GM21528 (cell line): Measurements from ENCODE around the gene UBE2O.

Source experiments
- ATAC-seq: cut with Tn5 transposase; IDR thresholded peaks from one replicate; pipeline ENCODE4 v1.9.1; 2021; ENCODE audit warnings: mild to moderate bottlenecking, moderate library complexity; ENCODE audit not compliant: unreplicated experiment, low FRiP score

Gene UBE2O

GRCh38 chr17:76398523-76399174 is 54.3 kb downstream of the UBE2O start:
- no peak for ATAC-seq

GRCh38 chr17:76397687-76398522 is 55.0 kb downstream of the UBE2O start:
- ATAC-seq: no peak

GRCh38 chr17:76397184-76397583 is 55.8 kb downstream of the UBE2O start:
- ATAC-seq: no peak

- ATAC-seq: no peak
Observed at GRCh38 chr17:76395980-76396379, 57.0 kb downstream of the UBE2O start.

- no peak for ATAC-seq
Observed at GRCh38 chr17:76394166-76394565, 58.8 kb downstream of the UBE2O start.

GRCh38 chr17:76391200-76391715 is 61.7 kb downstream of the UBE2O start:
- ATAC-seq: no peak

- no peak for ATAC-seq
Observed at GRCh38 chr17:76390003-76390421, 62.9 kb downstream of the UBE2O start.

GRCh38 chr17:76388966-76389888 is 63.7 kb downstream of the UBE2O start:
- no peak for ATAC-seq

GRCh38 chr17:76386966-76387765 is 65.8 kb downstream of the UBE2O start:
- no peak for ATAC-seq

GRCh38 chr17:76385892-76386786 is 66.8 kb downstream of the UBE2O start:
- no peak for ATAC-seq

- no peak for ATAC-seq
Observed at GRCh38 chr17:76384987-76385891, 67.7 kb downstream of the UBE2O start.

- peak; percentile 46 for ATAC-seq
Observed at GRCh38 chr17:76384222-76384986, 68.5 kb downstream of the UBE2O start, which contains the start of gene SPHK1. Gene SPHK1, plus strand, starts transcription at chr17:76384609. Its CDS starts 1,036 bp downstream, at chr17:76385645.

- ATAC-seq: peak; percentile 23
Observed at GRCh38 chr17:76383546-76384221, 69.3 kb downstream of the UBE2O start.

GRCh38 chr17:76382803-76383545 is 70.0 kb downstream of the UBE2O start:
- peak; percentile 11 for ATAC-seq

- ATAC-seq: no peak
Observed at GRCh38 chr17:76382351-76382802, 70.6 kb downstream of the UBE2O start.
